ENCODE measurements around the gene YLPM1.
A peak's percentile ranks its signal among the peaks of the same experiment; 100 is the strongest.

YLPM1 gene

GRCh38 chr14:74868739-74869138 is 105.6 kb downstream of the YLPM1 start:
- DNase-seq = no peak
- ATAC-seq = no peak

GRCh38 chr14:74871819-74872218 is 108.7 kb downstream of the YLPM1 start:
- ATAC-seq (no peak), DNase-seq (no peak)

GRCh38 chr14:74875204-74875603 is 112.1 kb downstream of the YLPM1 start:
- DNase-seq (no peak), ATAC-seq (no peak)

GRCh38 chr14:74875941-74876913 is 113.1 kb downstream of the YLPM1 start, which contains the start of gene PROX2:
TSS of gene PROX2 (minus strand) at chr14:74876145. CDS start at chr14:74863834, 12,311 bp downstream.
- ATAC-seq (peak; percentile 53), DNase-seq (peak; percentile 47)

GRCh38 chr14:74879427-74880182 is 116.5 kb downstream of the YLPM1 start:
- no peak for ATAC-seq
- DNase-seq = no peak

GRCh38 chr14:74881431-74882102 is 118.5 kb downstream of the YLPM1 start, which contains the start of gene DLST:
TSS of gene DLST (plus strand) at chr14:74881916. CDS start at chr14:74881954, 38 bp downstream.
- peak; percentile 97 for ATAC-seq
- peak; percentile 93 for DNase-seq

- peak; percentile 38 for ATAC-seq
Measured at GRCh38 chr14:74882103-74882920, 119.2 kb downstream of the YLPM1 start.

More at GRCh38 chr14:74882103-74882920, 119.2 kb downstream of the YLPM1 start:
- peak; percentile 56 for DNase-seq
